ENCODE data around the gene FNBP1L.

Gene FNBP1L

DNA sequence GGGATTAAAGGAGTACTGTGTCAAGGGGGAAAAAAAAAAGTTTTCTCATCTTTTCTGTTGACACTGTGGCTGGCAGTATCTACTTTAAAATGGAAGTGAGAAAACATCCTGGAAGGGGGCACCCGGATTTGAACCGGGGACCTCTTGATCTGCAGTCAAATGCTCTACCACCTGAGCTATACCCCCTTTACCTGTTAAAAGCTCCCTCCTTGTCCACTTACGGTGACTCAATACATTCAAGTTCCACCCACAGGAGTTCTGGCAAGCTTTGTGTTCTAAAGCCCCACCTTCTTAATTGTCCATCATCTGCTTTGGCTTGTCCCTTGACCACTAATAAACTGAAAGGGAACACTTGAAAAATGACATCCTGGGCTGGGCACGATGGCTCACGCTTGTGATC is 68.2 kb downstream of the FNBP1L start:
- no peak overlapping the region for H3K4me3 ChIP-seq
- peaks cover 4% of the 10 kb centered on the region for H3K36me3 ChIP-seq (ENCODE audit: insufficient read depth, low read length)
- no peak for TF ChIP-seq FOXP2 (optimal IDR thresholded peaks at IDR 0.05; ENCODE audit: control extremely low read depth, extremely low read length, insufficient read depth)
- TF ChIP-seq EZH2 (IDR thresholded peaks at IDR 0.05), result no peak
- no peak for TF ChIP-seq POLR2AphosphoS5 (IDR thresholded peaks at IDR 0.05; ENCODE audit: borderline replicate concordance, low read depth, low read length)
- H3K9me3 ChIP-seq (ENCODE audit: low read depth, low read length), result no peaks in the 10 kb centered on the region
- no peak overlapping the region for H3K27ac ChIP-seq
- H3K9ac ChIP-seq (ENCODE audit: insufficient read length), result no peak overlapping the region
- DNase-seq (ENCODE audit: low read depth, low spot score), result no peak

DNA sequence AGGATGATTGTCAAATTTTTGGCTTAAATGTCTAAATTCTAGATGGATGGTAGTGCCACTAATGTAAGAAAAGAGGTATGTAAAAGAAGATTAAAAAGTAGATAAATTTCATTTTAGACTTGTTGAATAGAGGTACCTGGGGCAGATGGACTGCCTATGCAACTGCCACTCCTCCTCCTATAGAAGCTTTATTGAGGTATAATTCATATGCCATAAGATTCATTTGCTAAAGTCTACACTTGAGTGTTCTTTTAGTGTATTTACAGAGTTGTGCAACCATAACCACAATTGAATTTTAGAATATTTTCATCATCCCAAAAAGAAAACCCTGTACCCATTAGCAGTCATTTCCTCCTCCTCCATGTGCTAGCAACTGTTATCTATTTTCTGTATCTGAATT is 70.6 kb downstream of the FNBP1L start:
- TF ChIP-seq POLR2AphosphoS5 (IDR thresholded peaks at IDR 0.05; ENCODE audit: borderline replicate concordance, low read depth, low read length), result no peak; the same call in 1 of the 2 replicates
- no peak for TF ChIP-seq FOXP2 (optimal IDR thresholded peaks at IDR 0.05; ENCODE audit: control extremely low read depth, extremely low read length, insufficient read depth)
- no peak for TF ChIP-seq EZH2 (IDR thresholded peaks at IDR 0.05)
- no peaks in the 10 kb centered on the region for H3K9me3 ChIP-seq (ENCODE audit: low read depth, low read length)
- peak overlapping the region; percentile 69 for H3K27ac ChIP-seq
- no peak for DNase-seq (ENCODE audit: low read depth, low spot score)
- H3K9ac ChIP-seq (ENCODE audit: insufficient read length), result no peak overlapping the region
- peaks cover 23% of the 10 kb centered on the region for H3K36me3 ChIP-seq (ENCODE audit: insufficient read depth, low read length)
- H3K4me3 ChIP-seq, result peak overlapping the region; percentile 39; the same call in 1 of the 2 replicates

DNA sequence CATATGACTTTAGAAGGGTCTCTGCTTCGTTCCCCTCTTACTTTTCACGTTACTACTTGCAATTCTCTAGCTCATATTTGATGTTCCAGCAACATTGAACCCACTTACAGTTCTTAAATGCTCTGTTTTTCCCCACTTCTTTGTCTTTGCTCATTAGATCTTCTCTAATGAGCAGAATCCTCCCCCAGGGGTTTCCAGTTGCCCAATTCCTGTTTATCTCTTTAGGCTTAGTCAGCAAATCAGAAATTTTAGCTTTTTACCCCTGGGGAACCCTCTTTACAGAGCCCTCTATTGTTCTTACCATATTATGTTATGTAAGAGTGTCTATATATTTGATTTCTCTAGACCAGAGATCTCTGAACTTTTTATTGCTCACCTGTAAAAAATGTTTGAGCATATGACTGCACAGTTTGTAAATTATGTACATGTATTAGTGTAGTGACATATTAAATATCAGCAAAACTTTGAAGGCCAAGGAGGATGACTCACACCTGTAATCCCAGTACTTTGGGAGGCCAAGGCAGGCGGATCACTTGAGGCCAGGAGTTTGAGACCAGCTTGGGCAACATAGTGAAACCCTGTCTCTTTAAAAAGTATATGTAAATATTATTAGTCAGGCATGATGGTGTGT is 71.4 kb downstream of the FNBP1L start:
- DNase-seq (ENCODE audit: low read depth, low spot score), result no peak
- Histone ChIP-seq H3K4me3 (peak overlapping the region; percentile 39; the same call in 1 of the 2 replicates), H3K9me3 (ENCODE audit: low read depth, low read length) (no peaks in the 10 kb centered on the region), H3K27ac (peak overlapping the region; percentile 69), H3K9ac (ENCODE audit: insufficient read length) (no peak overlapping the region), H3K36me3 (ENCODE audit: insufficient read depth, low read length) (peaks cover 23% of the 10 kb centered on the region)
- TF ChIP-seq FOXP2 (optimal IDR thresholded peaks at IDR 0.05; ENCODE audit: control extremely low read depth, extremely low read length, insufficient read depth), result no peak
- no peak for TF ChIP-seq POLR2AphosphoS5 (IDR thresholded peaks at IDR 0.05; ENCODE audit: borderline replicate concordance, low read depth, low read length)
- TF ChIP-seq EZH2 (IDR thresholded peaks at IDR 0.05), result no peak

DNA sequence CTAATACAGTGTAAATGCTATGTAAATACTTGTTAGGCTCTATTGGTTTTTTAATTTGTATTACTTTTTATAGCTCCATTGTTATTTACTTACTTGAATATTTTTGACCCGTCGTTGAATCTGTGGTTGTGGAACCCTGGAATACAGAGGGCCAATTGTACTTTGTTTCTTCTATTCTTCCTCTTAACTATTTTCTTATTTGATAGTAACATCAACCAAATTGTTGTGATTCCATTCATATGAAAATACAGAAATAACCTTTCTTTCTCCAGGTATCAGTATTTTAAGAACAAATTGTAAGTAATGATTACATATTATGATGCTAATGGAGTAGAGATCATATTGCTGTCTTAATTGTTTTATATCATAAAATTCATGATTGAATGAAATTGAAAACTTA is 73.7 kb downstream of the FNBP1L start:
- Histone ChIP-seq H3K4me3 (no peak overlapping the region), H3K27ac (no peak overlapping the region), H3K9ac (ENCODE audit: insufficient read length) (no peak overlapping the region), H3K36me3 (ENCODE audit: insufficient read depth, low read length) (peaks cover 23% of the 10 kb centered on the region), H3K9me3 (ENCODE audit: low read depth, low read length) (no peaks in the 10 kb centered on the region)
- TF ChIP-seq FOXP2 (optimal IDR thresholded peaks at IDR 0.05; ENCODE audit: control extremely low read depth, extremely low read length, insufficient read depth), result no peak
- TF ChIP-seq EZH2 (IDR thresholded peaks at IDR 0.05), result no peak
- TF ChIP-seq POLR2AphosphoS5 (IDR thresholded peaks at IDR 0.05; ENCODE audit: borderline replicate concordance, low read depth, low read length), result no peak
- DNase-seq (ENCODE audit: low read depth, low spot score), result no peak

DNA sequence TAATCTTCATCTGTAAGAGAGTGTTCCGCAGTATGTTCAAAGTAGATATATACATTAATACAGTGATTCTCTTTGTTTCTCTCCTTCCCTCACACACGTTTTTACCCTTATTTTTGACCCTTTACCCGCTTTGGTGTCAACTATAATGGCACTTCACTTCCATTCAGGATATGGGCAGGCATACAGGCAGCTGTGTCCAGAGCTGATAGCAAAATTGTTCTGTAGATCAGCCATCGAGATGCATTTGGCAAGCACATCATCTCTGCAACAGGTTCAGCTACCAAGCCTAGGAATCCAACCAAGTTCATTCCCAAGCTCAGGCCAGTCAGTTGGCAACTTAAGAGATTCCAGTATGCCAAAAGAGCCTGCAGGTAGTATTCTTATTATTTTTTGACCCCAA is 74.8 kb downstream of the FNBP1L start:
- TF ChIP-seq EZH2 (IDR thresholded peaks at IDR 0.05), result no peak

DNA sequence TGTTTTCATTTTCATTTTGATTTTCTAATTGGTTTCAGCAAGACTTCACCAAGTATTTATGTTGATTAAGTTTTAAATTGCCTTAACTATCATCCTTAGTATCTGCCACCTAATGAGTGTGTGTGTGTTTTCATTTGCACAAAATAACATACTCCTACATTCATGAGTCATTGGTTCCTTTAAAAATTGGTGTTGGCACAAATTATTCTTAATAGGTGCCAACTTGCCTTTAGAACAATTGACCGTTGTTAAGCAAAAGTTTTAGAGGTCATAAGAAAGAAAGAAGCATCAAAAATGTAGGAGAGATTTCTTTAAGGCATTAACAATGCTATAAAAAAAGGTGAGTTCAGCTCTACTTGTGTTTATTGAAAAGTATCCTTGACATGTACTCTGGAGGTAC is 77.5 kb downstream of the FNBP1L start:
- no peak overlapping the region for H3K9ac ChIP-seq (ENCODE audit: insufficient read length)
- no peak overlapping the region for H3K4me3 ChIP-seq
- no peaks in the 10 kb centered on the region for H3K9me3 ChIP-seq (ENCODE audit: low read depth, low read length)
- H3K36me3 ChIP-seq (ENCODE audit: insufficient read depth, low read length), result peaks cover 23% of the 10 kb centered on the region
- no peak overlapping the region for H3K27ac ChIP-seq
- no peak for DNase-seq (ENCODE audit: low read depth, low spot score)
- no peak for TF ChIP-seq POLR2AphosphoS5 (IDR thresholded peaks at IDR 0.05; ENCODE audit: borderline replicate concordance, low read depth, low read length)
- TF ChIP-seq FOXP2 (optimal IDR thresholded peaks at IDR 0.05; ENCODE audit: control extremely low read depth, extremely low read length, insufficient read depth), result no peak
- TF ChIP-seq EZH2 (IDR thresholded peaks at IDR 0.05), result no peak

More for the DNA sequence above, 74.8 kb downstream of the FNBP1L start:
- Histone ChIP-seq H3K9ac (ENCODE audit: insufficient read length) (no peak overlapping the region), H3K9me3 (ENCODE audit: low read depth, low read length) (no peaks in the 10 kb centered on the region), H3K4me3 (no peak overlapping the region), H3K36me3 (ENCODE audit: insufficient read depth, low read length) (peaks cover 23% of the 10 kb centered on the region), H3K27ac (no peak overlapping the region)
- no peak for DNase-seq (ENCODE audit: low read depth, low spot score)

DNA sequence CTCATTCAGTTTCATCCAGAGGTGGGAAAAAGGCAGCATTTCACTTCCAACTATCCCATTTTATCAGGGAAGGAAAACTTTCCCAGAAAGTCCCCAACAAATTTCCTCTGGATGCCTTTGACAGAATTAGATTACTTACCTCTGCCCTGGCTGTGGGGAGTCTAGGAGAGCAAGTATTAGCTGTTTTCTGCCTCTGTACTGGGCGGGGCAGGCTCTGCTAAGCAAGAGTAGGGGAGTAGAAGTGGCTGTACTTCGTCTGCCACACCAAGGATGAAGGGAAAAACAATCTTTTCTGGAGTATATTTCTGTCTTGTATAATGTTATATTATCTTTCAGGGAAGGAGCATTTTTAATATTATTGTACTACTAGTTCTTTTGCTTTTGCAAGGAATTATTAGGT is 78.5 kb downstream of the FNBP1L start:
- no peak overlapping the region for H3K27ac ChIP-seq
- DNase-seq (ENCODE audit: low read depth, low spot score), result no peak
- TF ChIP-seq FOXP2 (optimal IDR thresholded peaks at IDR 0.05; ENCODE audit: control extremely low read depth, extremely low read length, insufficient read depth) (no peak), EZH2 (IDR thresholded peaks at IDR 0.05) (no peak), POLR2AphosphoS5 (IDR thresholded peaks at IDR 0.05; ENCODE audit: borderline replicate concordance, low read depth, low read length) (no peak)
- no peaks in the 10 kb centered on the region for H3K9me3 ChIP-seq (ENCODE audit: low read depth, low read length)
- H3K9ac ChIP-seq (ENCODE audit: insufficient read length), result no peak overlapping the region
- H3K4me3 ChIP-seq, result no peak overlapping the region
- H3K36me3 ChIP-seq (ENCODE audit: insufficient read depth, low read length), result peaks cover 25% of the 10 kb centered on the region

DNA sequence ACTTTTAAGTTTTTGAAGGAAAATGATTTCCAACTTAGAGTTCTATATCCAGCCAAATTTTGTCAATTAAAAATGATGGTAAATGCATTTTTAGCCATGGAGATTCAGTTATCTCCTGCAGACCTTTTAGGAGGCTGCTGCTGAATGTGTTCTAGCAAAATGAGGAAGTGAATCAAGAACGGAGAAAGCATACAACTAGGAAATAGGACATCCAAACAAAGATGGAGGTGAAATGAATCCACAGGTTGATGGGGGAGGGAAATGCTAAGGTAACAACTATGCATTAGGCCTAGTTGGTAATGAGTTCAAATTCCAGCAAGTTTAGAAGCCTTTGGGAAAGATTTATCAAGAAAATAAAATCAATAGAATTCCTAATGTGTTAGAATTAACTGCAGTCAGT is 80.5 kb downstream of the FNBP1L start:
- H3K36me3 ChIP-seq (ENCODE audit: insufficient read depth, low read length), result peaks cover 28% of the 10 kb centered on the region
- no peak for DNase-seq (ENCODE audit: low read depth, low spot score)
- H3K9me3 ChIP-seq (ENCODE audit: low read depth, low read length), result no peaks in the 10 kb centered on the region
- H3K4me3 ChIP-seq, result no peak overlapping the region
- no peak overlapping the region for H3K27ac ChIP-seq
- no peak for TF ChIP-seq FOXP2 (optimal IDR thresholded peaks at IDR 0.05; ENCODE audit: control extremely low read depth, extremely low read length, insufficient read depth)
- TF ChIP-seq POLR2AphosphoS5 (IDR thresholded peaks at IDR 0.05; ENCODE audit: borderline replicate concordance, low read depth, low read length), result no peak
- no peak for TF ChIP-seq EZH2 (IDR thresholded peaks at IDR 0.05)
- H3K9ac ChIP-seq (ENCODE audit: insufficient read length), result no peak overlapping the region

DNA sequence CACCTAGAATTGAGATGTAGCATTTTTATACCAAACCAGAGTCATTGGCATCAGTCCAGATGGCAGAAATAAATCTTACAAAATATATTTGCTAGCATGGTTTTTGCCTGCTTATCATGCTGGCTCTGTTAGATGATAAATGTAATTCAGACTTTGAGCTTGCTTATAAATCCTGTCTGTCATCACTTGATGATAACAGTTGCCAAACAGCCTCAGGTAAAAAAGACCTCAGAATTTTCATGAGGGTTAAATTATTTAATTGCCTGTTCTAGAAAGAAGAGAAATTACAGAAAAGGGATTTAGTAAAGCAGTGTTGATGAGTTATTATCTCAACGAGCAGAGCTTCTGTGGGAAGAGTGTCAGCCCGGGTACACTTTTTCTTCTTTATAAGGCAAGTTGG is 83.3 kb downstream of the FNBP1L start:
- no peak for DNase-seq (ENCODE audit: low read depth, low spot score)
- H3K27ac ChIP-seq, result peak overlapping the region; percentile 9; the same call in 1 of the 2 replicates
- no peak overlapping the region for H3K9ac ChIP-seq (ENCODE audit: insufficient read length)
- H3K4me3 ChIP-seq, result no peak overlapping the region
- H3K36me3 ChIP-seq (ENCODE audit: insufficient read depth, low read length), result peaks cover 41% of the 10 kb centered on the region
- TF ChIP-seq POLR2AphosphoS5 (IDR thresholded peaks at IDR 0.05; ENCODE audit: borderline replicate concordance, low read depth, low read length), result no peak; the same call in 1 of the 2 replicates
- TF ChIP-seq EZH2 (IDR thresholded peaks at IDR 0.05), result no peak
- no peaks in the 10 kb centered on the region for H3K9me3 ChIP-seq (ENCODE audit: low read depth, low read length)

Data from SK-N-MC (cell line).